GM19238 (cell line): ENCODE results near the gene SPTLC2.
"Not testable (repeated sequence)": the region's sequence is repeated elsewhere in the genome, so short reads cannot be mapped to it uniquely, and the experiment has no call there.

Experiments used
- DNase-seq: peaks from one replicate; pipeline ENCODE4 v3.0.0; 2011; ENCODE audit warnings: low spot score; ENCODE audit not compliant: insufficient read length

Gene SPTLC2

GRCh38 chr14:77549451-77549850, 67.0 kb downstream of the SPTLC2 start:
- DNase-seq, result no peak

GRCh38 chr14:77547512-77548180, 68.8 kb downstream of the SPTLC2 start:
- DNase-seq, result no peak

- not testable (repeated sequence) for DNase-seq
Measured at GRCh38 chr14:77545171-77545570, 71.3 kb downstream of the SPTLC2 start.

GRCh38 chr14:77544571-77544970, 71.9 kb downstream of the SPTLC2 start:
- DNase-seq, result no peak

DNA sequence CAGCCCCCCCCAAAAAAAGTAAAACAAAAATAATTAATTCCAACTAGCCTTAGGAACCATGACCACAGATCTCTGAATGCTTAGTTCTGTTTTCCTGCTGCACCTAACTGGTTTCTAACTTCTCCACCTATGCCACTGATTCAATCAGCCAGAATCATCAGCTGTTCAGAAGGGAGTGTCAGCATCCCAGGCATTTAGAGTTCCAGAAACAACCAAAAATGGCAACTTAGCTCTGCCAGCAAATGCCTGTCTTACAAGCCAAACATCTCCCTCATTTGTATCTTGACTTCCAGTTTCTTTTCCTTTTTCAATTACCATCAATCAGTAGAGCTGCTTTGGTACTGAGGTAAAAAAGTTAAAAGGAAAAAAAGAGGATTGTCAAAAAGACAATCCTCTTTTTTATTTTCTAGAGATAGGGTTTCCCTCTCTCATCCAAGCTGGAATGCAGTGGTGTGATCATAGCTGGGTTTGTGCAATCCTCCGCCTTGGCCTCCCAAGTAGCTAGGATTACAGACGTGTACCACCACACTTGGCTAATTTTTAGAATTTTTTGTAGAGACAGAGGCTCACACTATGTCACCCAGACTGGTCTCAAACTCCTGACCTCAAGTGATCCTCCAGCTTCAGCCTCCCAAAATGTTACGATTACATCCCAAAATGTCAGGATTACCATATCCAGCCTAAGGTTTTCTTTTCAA, 72.7 kb downstream of the SPTLC2 start:
- no peak for DNase-seq

DNA sequence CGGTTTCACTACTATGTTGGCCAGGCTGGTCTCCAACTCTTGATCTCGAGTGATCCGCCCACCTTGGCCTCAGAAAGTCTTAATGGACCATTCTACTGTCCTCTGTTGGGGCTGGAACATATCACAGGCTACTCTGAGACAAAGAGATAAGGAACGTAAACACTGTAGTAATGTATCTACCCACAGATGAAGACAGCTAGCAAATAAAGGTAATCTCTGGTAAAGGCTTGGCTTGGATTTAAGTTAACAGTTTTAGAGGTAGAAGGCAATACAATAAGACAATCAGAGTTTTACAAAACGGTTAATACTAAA, 73.2 kb downstream of the SPTLC2 start:
- DNase-seq, result no peak

- no peak for DNase-seq
Measured at GRCh38 chr14:77542421-77543239, 73.8 kb downstream of the SPTLC2 start.

GRCh38 chr14:77541905-77542304, 74.5 kb downstream of the SPTLC2 start:
- no peak for DNase-seq

DNA sequence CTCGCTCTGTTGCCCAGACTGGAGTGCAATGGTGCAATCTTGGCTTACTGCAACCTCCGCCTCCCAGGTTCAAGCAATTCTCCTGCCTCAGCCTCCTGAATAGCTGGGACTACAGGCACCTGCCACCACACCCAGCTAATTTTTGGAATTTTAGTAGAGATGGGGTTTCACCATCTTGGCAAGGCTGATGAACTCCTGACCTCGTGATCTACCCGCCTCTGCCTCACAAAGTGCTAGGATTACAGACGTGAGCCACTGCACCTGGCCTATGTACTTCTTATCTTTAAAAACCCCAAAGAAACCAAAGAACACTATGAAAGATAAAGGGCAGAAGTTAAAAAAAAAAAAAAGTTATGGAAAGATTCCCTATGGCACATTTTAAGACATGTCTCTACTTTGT, 79.5 kb downstream of the SPTLC2 start:
- DNase-seq, result not testable (repeated sequence)

DNA sequence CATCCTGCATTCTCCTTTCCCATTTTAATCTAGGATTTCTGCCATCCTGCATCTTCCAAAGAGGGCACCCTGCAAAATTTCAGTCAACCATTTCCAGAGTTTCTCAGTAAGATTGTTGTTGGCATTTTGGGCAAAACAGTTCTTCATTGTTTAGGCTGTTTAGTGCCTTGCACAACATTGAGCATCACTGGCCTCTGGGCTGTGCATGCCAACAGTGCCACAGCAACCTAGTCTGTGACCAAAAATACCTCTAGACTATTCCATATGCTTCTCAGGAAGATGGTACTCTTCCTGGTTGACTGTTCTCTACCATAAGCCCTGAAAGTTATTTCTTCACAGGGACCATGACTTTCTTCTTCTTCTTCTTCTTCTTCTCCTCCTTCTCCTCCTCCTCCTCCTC, 85.4 kb downstream of the SPTLC2 start:
- DNase-seq, result no peak

DNA sequence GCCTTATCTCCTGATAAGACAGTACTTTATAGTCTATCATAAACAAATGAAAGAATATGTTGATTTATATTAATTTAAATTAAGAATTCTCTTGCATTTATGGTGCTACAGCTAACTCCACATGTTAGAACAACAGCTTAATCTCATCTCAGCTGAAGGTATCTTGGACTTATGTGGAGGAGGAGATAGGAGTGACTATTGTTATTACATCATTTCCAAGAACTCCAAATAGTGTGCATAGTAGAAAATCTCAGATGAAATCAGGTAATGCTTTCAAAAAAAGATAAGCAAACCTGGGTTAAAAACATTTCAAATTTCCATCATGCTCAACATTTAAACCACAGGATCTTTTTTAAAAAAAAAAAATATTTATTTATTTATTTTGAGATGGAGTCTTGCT, 86.5 kb downstream of the SPTLC2 start:
- DNase-seq, result no peak

DNA sequence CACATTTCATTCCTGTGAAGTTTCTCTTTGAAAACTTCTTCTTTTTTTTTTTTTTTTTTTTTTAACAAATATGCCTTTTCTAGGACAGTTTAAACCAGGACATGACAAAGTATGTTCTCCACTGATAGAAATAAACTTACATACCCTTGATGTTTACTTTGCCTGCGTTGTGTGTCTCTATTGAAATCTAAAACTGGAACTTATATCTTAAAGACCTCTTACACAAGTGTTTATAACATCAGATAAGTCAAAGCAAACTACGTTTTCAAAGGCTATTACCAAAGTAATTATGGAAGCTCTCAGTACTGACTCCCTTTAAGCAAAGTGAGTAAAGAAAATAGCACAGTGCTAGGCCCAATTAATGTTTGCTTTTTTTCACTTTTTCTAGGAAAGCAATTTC, 87.2 kb downstream of the SPTLC2 start:
- DNase-seq, result no peak

- not testable (repeated sequence) for DNase-seq
Measured at GRCh38 chr14:77528701-77529100, 87.7 kb downstream of the SPTLC2 start.

DNA sequence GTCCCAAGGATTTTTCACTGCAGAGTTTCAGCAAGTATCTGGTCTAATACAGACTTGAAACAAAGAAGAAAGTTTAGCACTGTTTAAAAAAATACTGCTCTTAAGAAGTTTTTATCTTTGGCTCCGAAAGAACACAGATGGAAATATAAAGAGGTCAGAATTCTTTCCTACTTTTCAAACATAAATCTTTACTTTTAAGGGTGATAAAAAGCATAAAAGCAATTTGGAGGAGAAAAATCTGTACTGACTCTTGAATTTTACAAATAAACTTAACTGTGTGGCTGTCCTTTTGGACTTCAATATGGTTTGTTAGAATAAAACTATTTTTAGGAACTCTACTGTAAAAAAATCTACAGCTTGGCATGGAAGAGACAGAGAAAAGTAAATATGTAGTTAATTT, 90.2 kb downstream of the SPTLC2 start:
- DNase-seq, result no peak

GRCh38 chr14:77524536-77524935, 91.9 kb downstream of the SPTLC2 start:
- no peak for DNase-seq

DNA sequence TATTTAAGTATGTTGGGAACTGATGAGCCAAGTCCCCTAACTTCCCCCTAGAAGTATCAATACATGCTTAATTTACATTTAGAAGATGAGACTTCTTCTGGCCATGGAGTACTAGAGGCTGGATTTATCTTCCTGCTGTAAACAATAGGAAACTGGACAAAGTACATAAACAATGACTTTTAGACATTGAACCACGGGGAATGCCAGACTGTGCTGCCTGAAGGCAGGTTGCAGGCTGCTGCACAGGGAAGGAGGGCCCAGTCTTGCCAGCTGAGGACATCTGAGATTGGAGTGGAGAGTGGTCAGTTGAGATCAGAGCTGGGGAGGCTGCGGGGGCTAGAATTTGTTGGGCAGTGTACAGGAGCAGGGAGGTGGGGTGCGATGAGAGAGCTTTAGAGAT, 93.3 kb downstream of the SPTLC2 start:
- DNase-seq, result no peak

GRCh38 chr14:77520555-77520954, 95.9 kb downstream of the SPTLC2 start:
- no peak for DNase-seq

DNA sequence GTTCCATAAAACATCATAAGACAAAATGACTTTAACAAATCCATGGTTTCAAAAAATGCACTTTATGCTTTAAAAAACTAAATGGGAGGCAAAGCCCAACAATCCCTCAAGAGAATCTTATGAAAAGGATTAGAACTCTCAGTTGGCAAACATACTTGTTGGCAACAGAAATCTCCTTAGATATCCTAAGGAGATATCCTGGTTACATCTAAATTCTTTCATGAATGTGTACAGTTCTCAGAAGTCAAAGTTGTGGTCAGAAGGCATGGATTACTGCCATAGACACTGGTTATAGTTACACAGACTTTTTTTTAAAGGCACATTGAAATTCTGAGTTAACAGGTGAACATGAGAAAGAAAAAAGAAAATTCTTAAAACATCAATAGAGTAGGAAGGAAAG, 100.3 kb downstream of the SPTLC2 start:
- no peak for DNase-seq

DNA sequence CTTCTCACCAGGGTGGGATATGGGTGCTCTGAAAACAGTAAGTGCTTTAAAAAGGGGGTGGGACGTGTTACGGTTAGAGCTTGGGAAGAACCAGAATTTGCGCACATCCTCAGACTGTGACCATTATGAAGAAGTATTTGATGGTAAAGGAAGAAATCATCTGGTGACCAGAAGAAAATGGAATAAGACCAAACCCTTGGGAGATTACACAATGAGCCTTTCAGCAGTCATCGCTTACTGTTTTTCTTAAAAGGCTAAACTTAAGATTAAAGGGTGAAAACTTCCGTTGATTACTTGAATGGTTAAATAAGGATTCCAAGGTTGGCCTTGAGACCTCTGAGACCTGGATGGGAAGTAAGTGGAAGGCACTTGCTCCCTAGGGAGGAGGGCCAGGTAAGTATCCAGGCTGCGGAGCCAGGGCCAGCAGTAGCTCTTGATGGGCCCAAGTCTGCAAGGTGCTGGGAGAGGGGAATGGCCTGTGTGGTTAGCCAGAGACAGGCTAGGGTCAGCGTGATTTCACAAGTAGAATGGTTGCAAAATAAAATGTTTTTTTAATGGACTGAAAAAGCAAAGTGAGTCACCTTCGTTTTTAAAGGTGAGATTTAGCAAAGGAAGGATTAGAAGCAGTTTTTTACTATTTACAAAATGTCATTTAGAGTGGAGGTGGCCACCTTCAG, 104.8 kb downstream of the SPTLC2 start:
- DNase-seq, result no peak

GRCh38 chr14:77509366-77509765, 107.1 kb downstream of the SPTLC2 start:
- DNase-seq, result no peak

- DNase-seq, result no peak
Measured at GRCh38 chr14:77508876-77509275, 107.6 kb downstream of the SPTLC2 start.

GRCh38 chr14:77508249-77508648, 108.2 kb downstream of the SPTLC2 start:
- no peak for DNase-seq
